OCI-LY1 (cell line): Measurements from ENCODE around the gene NCAPD3.

Experiments
- H2AFZ ChIP-seq: fragments of 200-600 bp; sonication (generic), shearing (Covaris generic); 2 replicates; pipeline ENCODE4 v1.6.0; 2014; ENCODE audit warnings: antibody characterized with exemption, mild to moderate bottlenecking, low read length
- H3F3A ChIP-seq: fragments of 200-600 bp; sonication (generic), shearing (Covaris generic); 2 replicates; pipeline ENCODE4 v1.6.0; 2014; ENCODE audit warnings: mild to moderate bottlenecking, antibody characterized with exemption, low read length, moderate library complexity; ENCODE audit not compliant: insufficient read depth
- H3K27ac ChIP-seq: fragments of 200-600 bp; sonication (generic); 2 replicates; pipeline ENCODE4 v1.5.1; 2014; ENCODE audit warnings: low read length, mixed run types, mild to moderate bottlenecking, low read depth; ENCODE audit not compliant: poor library complexity, severe bottlenecking
- H3K27me3 ChIP-seq: fragments of 200-600 bp; sonication (generic); 2 replicates; pipeline ENCODE4 v1.6.0; 2014; ENCODE audit warnings: antibody characterized with exemption, mild to moderate bottlenecking, low read length, moderate library complexity; ENCODE audit not compliant: insufficient read depth
- H3K36me3 ChIP-seq: fragments of 200-600 bp; sonication (generic); 2 replicates; pipeline ENCODE4 v1.6.1; 2014; ENCODE audit warnings: mild to moderate bottlenecking, antibody characterized with exemption, low read length, moderate library complexity, mixed read lengths; ENCODE audit not compliant: insufficient read depth
- H3K4me1 ChIP-seq: fragments of 200-600 bp; sonication (generic); 2 replicates; pipeline ENCODE4 v1.5.1; 2014; ENCODE audit warnings: mild to moderate bottlenecking, low read length, moderate library complexity; ENCODE audit not compliant: insufficient read depth, severe bottlenecking
- H3K4me2 ChIP-seq: fragments of 200-600 bp; sonication (generic), shearing (Covaris generic); 2 replicates; pipeline ENCODE4 v1.6.1; 2014; ENCODE audit warnings: low read length
- H3K4me3 ChIP-seq: fragments of 200-600 bp; sonication (generic); 2 replicates; pipeline ENCODE4 v1.5.1; 2014; ENCODE audit warnings: low read length, low read depth, mild to moderate bottlenecking, mixed read lengths; ENCODE audit not compliant: poor library complexity, severe bottlenecking
- H3K79me2 ChIP-seq: fragments of 200-600 bp; shearing (Covaris generic); 2 replicates; pipeline ENCODE4 v1.6.1; 2016; ENCODE audit warnings: mixed run types, low read length, mixed read lengths; ENCODE audit not compliant: insufficient read depth
- H3K9ac ChIP-seq: fragments of 200-600 bp; sonication (generic), shearing (Covaris generic); 2 replicates; pipeline ENCODE4 v1.6.1; 2014; ENCODE audit warnings: mild to moderate bottlenecking, low read length, mixed read lengths
- H3K9me2 ChIP-seq: fragments of 200-600 bp; sonication (generic), shearing (Covaris generic); 2 replicates; pipeline ENCODE4 v1.6.1; 2014; ENCODE audit warnings: low read depth, mild to moderate bottlenecking, low read length, mixed read lengths
- H3K9me3 ChIP-seq: fragments of 200-600 bp; shearing (Covaris generic); 2 replicates; pipeline ENCODE4 v1.6.1; 2014; ENCODE audit warnings: low read length, mixed read lengths
- H4K20me1 ChIP-seq: fragments of 200-600 bp; sonication (generic), shearing (Covaris generic); 2 replicates; pipeline ENCODE4 v1.6.0; 2016; ENCODE audit warnings: mild to moderate bottlenecking, low read length; ENCODE audit not compliant: insufficient read depth
- CTCF ChIP-seq: fragments of 200-600 bp; sonication (generic), shearing (Covaris generic); IDR thresholded peaks from 2 replicates; pipeline ENCODE4 v1.5.1; 2017; ENCODE audit warnings: mild to moderate bottlenecking, antibody characterized with exemption, low read length, moderate library complexity, mixed read lengths
- EZH2 ChIP-seq: fragments of 200-600 bp; sonication (generic), shearing (Covaris generic); IDR thresholded peaks from 2 replicates; pipeline ENCODE4 v1.8.0; 2017; ENCODE audit warnings: borderline replicate concordance, mixed run types, mild to moderate bottlenecking, antibody characterized with exemption, low read length, moderate library complexity, mixed read lengths

The NCAPD3 gene

GRCh38 chr11:134146598-134146997, 77.2 kb downstream of the NCAPD3 start:
- no peaks in the 10 kb centered on the region for H3K9me2 ChIP-seq
- no peaks in the 10 kb centered on the region for H3F3A ChIP-seq
- no peak for TF ChIP-seq EZH2
- no peak for TF ChIP-seq CTCF
- H3K79me2 ChIP-seq, result no peaks in the 10 kb centered on the region
- no peaks in the 10 kb centered on the region for H4K20me1 ChIP-seq
- no peak overlapping the region for H2AFZ ChIP-seq
- H3K9me3 ChIP-seq, result no peaks in the 10 kb centered on the region
- H3K36me3 ChIP-seq, result peaks cover 23% of the 10 kb centered on the region
- H3K27me3 ChIP-seq, result no peaks in the 10 kb centered on the region
- H3K4me3 ChIP-seq, result no peak overlapping the region
- no peak overlapping the region for H3K4me2 ChIP-seq
- no peaks in the 10 kb centered on the region for H3K4me1 ChIP-seq
- H3K27ac ChIP-seq, result no peak overlapping the region
- H3K9ac ChIP-seq, result no peak overlapping the region

GRCh38 chr11:134145715-134146114, 78.1 kb downstream of the NCAPD3 start:
- Histone ChIP-seq H3K9ac (no peak overlapping the region), H3K9me2 (no peaks in the 10 kb centered on the region), H3K36me3 (peaks cover 15% of the 10 kb centered on the region), H3K4me3 (no peak overlapping the region), H4K20me1 (no peaks in the 10 kb centered on the region), H3K27me3 (no peaks in the 10 kb centered on the region), H3K79me2 (no peaks in the 10 kb centered on the region), H3K27ac (no peak overlapping the region), H3K9me3 (no peaks in the 10 kb centered on the region), H2AFZ (no peak overlapping the region), H3K4me2 (no peak overlapping the region), H3K4me1 (no peaks in the 10 kb centered on the region), H3F3A (no peaks in the 10 kb centered on the region)
- TF ChIP-seq CTCF, result no peak
- TF ChIP-seq EZH2, result no peak

GRCh38 chr11:134144744-134145143, 79.0 kb downstream of the NCAPD3 start:
- Histone ChIP-seq H3K4me2 (no peak overlapping the region), H3K36me3 (peaks cover 7% of the 10 kb centered on the region), H3K4me1 (no peaks in the 10 kb centered on the region), H4K20me1 (no peaks in the 10 kb centered on the region), H2AFZ (no peak overlapping the region), H3K9me3 (no peaks in the 10 kb centered on the region), H3K27me3 (no peaks in the 10 kb centered on the region), H3F3A (no peaks in the 10 kb centered on the region), H3K27ac (no peak overlapping the region), H3K79me2 (no peaks in the 10 kb centered on the region), H3K4me3 (no peak overlapping the region), H3K9me2 (no peaks in the 10 kb centered on the region), H3K9ac (no peak overlapping the region)
- no peak for TF ChIP-seq CTCF
- no peak for TF ChIP-seq EZH2
